WTC11 (cell line): ENCODE data around the gene MOB3A.

Experiments
- NR2C2 ChIP-seq: sonication (generic); formaldehyde crosslinking; IDR thresholded peaks from 2 replicates; pipeline ENCODE4 v1.8.0; 2022; ENCODE audit warnings: mild to moderate bottlenecking, missing genetic modification reagents
- TEAD4 ChIP-seq: sonication (generic); formaldehyde crosslinking; IDR thresholded peaks from 2 replicates; pipeline ENCODE4 v1.8.0; 2022; ENCODE audit warnings: mild to moderate bottlenecking, missing genetic modification reagents
- ZNF121 ChIP-seq: sonication (generic); formaldehyde crosslinking; IDR thresholded peaks from 2 replicates; pipeline ENCODE4 v1.8.0; 2023; ENCODE audit warnings: missing genetic modification reagents
- TF ChIP-seq, protein P1 (sequence below): sonication (generic); formaldehyde crosslinking; conservative IDR thresholded peaks from 2 replicates; pipeline ENCODE4 v1.8.1; 2022; ENCODE audit warnings: mild to moderate bottlenecking, missing genetic modification reagents
- TF ChIP-seq, protein P2 (sequence below): fragments of 200-600 bp; IDR thresholded peaks from 2 replicates; pipeline ENCODE4 v1.8.0; 2022; ENCODE audit warnings: antibody characterized with exemption

GRCh38 chr19:2072757-2073551, 23.2 kb downstream of the MOB3A start:
- TF ChIP-seq TEAD4 (CRISPR knock-in tag) (no peak), ZNF121 (CRISPR knock-in tag) (no peak), NR2C2 (CRISPR knock-in tag) (no peak)
- TF ChIP-seq, protein P1, sequence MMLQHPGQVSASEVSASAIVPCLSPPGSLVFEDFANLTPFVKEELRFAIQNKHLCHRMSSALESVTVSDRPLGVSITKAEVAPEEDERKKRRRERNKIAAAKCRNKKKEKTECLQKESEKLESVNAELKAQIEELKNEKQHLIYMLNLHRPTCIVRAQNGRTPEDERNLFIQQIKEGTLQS (CRISPR knock-in tag), result no peak
- TF ChIP-seq, protein P2, sequence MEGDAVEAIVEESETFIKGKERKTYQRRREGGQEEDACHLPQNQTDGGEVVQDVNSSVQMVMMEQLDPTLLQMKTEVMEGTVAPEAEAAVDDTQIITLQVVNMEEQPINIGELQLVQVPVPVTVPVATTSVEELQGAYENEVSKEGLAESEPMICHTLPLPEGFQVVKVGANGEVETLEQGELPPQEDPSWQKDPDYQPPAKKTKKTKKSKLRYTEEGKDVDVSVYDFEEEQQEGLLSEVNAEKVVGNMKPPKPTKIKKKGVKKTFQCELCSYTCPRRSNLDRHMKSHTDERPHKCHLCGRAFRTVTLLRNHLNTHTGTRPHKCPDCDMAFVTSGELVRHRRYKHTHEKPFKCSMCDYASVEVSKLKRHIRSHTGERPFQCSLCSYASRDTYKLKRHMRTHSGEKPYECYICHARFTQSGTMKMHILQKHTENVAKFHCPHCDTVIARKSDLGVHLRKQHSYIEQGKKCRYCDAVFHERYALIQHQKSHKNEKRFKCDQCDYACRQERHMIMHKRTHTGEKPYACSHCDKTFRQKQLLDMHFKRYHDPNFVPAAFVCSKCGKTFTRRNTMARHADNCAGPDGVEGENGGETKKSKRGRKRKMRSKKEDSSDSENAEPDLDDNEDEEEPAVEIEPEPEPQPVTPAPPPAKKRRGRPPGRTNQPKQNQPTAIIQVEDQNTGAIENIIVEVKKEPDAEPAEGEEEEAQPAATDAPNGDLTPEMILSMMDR, result no peak
